ENCODE data around the gene CETP.

DNA sequence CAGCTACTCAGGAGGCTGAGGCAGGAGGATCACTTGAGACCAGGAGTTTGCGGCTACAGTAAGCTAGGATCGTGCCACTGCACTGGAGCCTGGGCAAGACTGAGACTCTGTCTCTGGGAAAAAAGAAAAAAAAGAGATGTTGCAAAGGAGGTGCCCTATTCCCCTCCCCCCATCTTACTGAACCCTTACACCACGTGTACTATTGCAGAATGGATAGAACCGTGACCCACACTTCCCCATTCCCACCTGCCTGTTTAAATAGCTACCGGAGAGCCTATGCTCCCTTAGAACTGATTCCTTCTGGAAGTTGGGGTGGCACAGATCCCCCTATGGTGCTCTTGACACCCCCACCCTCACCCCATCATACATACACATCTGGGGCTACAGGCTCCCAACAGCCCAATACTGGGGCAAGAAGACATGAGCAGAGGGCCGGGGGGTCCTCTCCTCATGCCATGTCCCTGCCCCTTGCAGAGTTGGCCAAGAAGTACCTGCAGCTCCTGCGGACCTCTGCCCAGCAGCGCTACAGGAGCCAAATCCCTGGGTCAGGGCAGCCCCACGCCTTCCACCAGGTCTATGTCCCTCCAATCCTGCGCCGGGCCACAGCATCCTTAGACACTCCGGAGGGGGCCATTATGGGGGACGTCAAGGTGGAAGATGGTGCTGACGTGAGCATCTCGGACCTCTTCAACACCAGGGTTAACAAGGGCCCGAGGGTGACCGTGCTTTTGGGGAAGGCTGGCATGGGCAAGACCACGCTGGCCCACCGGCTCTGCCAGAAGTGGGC, 63.3 kb downstream of the CETP start:
- TF ChIP-seq, protein P1, sequence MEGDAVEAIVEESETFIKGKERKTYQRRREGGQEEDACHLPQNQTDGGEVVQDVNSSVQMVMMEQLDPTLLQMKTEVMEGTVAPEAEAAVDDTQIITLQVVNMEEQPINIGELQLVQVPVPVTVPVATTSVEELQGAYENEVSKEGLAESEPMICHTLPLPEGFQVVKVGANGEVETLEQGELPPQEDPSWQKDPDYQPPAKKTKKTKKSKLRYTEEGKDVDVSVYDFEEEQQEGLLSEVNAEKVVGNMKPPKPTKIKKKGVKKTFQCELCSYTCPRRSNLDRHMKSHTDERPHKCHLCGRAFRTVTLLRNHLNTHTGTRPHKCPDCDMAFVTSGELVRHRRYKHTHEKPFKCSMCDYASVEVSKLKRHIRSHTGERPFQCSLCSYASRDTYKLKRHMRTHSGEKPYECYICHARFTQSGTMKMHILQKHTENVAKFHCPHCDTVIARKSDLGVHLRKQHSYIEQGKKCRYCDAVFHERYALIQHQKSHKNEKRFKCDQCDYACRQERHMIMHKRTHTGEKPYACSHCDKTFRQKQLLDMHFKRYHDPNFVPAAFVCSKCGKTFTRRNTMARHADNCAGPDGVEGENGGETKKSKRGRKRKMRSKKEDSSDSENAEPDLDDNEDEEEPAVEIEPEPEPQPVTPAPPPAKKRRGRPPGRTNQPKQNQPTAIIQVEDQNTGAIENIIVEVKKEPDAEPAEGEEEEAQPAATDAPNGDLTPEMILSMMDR (IDR thresholded peaks at IDR 0.05): no peak
- TF ChIP-seq POLR2A (IDR thresholded peaks at IDR 0.05): no peak
